ENCODE results near the gene NAIF1.
"Not testable (repeated sequence)": the region's sequence is repeated elsewhere in the genome, so short reads cannot be mapped to it uniquely, and the experiment has no call there.

NAIF1 gene

DNA sequence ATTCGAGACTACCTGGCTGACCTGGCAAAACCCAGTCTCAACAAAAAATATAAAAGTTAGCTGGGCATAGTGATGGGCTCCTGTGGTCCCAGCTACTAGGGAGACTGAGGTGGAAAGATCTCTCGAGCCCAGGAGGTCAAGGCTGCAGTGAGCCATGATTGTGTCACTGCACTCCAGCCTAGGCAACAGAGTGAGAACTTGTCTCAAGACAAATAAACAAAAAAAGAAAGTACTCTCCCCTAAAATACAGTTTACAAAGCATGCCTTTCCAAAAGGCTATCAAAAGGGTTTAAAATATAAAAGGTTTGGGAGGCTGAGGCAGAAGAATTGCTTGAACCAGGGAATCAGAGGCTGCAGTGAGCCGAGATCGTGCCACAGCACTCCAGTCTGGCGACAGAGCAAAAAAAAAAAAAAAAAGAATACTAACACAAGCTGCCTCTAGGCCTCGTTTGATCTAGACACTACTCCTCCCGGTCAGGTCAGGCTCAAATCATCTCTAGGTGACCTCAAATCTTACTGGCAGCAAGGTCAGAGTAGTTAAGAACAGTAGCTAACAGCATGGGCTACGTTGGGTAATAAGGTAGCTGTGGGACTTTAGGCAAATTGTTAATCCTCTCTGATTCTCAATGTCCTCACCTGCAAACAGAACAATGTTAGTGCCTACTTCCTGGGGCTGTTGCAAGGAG is 9.3 kb downstream of the NAIF1 start:
- DNase-seq = no peak

GRCh38 chr9:128056887-128057723 is 10.0 kb downstream of the NAIF1 start:
- no peak for DNase-seq

GRCh38 chr9:128056086-128056485 is 11.0 kb downstream of the NAIF1 start:
- DNase-seq = no peak

DNA sequence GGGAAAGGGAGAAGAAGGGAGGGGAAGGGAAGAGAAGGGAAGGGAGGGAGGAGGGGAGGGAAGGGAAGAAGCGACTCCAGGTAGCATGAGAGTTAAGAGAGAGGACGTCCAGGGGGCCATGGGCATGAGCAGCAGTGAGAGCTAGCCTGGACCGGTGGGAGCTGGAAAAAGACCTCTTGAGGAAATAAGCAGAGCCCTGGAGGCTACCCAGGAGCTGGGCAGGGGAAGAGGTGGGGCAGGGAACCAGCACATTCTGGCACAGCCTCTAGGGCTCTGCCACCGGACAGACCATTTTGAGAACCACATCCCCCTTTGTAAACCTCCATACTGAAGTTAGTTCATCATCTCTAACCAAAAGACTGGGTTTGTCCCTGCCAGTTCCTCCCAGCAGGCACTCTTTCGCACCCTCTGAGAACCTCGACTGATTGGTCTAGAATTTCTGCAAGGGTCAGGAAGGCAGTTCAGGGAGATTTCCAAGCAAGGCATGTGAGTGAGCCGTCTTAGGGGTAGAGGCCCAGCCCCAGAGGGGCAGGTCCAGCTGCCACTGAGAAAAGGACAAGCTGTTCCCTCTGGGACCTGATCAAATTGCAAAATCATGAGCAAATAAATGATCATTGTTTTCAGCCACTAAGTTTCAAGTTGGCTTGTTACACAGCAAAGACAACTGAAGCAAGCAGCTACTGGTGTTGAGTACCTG is 11.6 kb downstream of the NAIF1 start:
- DNase-seq = no peak

DNA sequence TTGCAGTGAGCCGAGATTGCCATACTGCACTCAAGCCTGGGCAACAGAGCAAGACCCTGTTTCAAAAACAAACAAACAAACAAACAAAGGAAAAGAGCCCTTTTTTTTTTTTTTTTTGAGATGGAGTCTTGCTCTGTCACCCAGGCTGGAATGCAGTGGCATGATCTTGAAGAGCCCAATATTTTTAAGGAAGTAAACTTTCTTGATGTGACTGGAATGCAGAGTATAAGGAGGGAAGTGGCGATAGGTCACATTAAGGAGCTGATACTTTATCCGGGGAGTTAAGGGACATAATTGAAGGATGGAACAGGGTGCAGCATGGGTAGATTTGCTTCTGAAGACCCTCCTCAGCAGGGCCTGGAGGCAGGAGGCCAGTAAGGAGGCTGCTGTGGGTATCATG is 13.0 kb downstream of the NAIF1 start:
- no peak for DNase-seq

DNA sequence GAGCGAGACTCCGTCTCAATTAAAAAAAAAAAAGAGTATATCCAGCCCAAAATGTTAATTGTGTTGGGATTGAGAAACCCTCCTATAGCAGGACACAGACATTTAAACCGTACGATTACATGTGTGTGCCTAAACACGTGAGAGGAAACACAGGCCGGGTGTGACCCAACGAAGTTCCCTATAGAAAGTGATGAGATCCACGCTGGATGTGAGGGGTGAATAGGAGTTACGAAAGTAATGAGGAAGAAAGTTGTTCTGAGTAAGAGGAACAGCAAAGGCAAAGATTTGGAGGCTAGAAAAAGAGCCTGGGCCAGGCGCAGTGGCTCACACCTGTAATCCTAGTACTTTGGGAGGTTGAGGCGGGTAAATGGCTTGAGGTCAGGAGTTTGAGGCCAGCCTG is 13.6 kb downstream of the NAIF1 start:
- DNase-seq = no peak

- DNase-seq = peak; percentile 34
These were observed 15.0 kb downstream of the NAIF1 start for GRCh38 chr9:128051932-128052709.

- no peak for DNase-seq
These were observed 17.3 kb downstream of the NAIF1 start for GRCh38 chr9:128049843-128050242.

- DNase-seq = no peak
These were observed 18.5 kb downstream of the NAIF1 start for GRCh38 chr9:128048663-128049062.

DNA sequence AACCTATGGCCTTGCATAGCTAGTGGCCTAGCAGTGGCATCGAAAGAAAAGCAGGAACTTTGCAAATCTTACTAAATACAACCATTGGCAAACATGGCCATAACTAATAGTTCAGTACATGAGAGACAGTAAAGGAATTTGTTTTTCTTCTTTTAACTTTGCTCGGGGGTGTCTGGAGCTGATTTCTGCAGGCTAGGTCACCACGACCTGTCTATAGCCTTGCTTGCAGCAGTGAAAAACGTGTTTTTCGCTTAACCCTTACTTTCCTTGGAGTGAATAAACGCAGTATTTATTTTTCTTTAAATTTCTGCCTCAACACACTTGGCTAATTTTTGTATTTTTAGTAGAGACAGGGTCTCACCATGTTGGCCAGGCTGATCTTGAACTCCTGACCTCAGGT is 19.9 kb downstream of the NAIF1 start:
- no peak for DNase-seq

DNA sequence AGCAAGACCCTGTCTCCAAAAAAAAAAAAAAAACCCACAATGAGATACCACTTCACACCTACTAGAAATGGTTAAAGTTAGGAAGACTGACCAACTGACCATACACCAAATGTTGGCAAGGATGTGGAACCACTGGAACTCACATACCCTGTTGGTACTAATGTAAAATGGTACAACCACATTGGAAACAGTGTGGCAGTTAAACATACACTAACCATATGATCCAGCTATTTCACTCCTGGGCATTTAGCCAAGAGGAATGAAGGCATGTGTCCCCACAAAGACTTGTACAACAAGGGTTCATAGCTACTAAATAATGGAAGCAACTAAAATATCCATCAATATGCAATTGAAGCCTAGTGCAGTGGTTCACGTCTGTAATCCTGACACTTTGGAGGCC is 21.3 kb downstream of the NAIF1 start:
- peak; percentile 51 for DNase-seq

- DNase-seq = not testable (repeated sequence)
These were observed 21.7 kb downstream of the NAIF1 start for GRCh38 chr9:128045409-128045808.

- DNase-seq = no peak
These were observed 23.7 kb downstream of the NAIF1 start for GRCh38 chr9:128043467-128043868.

GRCh38 chr9:128042043-128042442 is 25.1 kb downstream of the NAIF1 start:
- no peak for DNase-seq

DNA sequence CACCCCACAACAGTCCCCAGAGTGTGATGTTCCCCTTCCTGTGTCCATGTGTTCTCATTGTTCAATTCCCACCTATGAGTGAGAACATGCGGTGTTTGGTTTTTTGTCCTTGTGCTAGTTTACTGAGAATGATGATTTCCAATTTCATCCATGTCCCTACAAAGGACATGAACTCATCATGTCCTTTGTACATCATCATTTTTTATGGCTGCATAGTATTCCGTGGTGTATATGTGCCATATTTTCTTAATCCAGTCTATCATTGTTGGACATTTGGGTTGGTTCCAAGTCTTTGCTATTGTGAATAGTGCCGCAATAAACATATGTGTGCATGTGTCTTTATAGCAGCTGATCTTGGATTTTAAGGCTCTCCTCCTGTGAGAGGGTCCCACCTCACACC is 26.3 kb downstream of the NAIF1 start:
- DNase-seq = not testable (repeated sequence)

DNA sequence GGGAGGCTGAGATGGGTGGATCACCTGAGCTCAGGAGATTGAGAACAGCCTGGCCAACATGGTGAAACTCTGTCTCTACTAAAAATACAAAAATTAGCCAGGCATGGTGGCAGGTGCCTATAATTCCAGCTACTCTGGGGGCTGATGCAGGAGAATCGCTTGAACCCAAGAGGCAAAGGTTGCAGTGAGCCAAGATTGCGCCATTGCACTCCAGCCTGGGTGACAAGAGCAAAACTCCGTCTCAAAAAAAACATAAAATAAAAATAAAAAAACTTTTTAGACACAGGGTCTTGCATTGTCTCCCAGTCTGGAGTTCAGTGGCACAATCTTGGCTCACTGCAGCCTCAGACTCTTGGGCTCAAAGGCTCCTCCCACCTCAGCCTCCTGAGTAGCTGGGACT is 30.6 kb downstream of the NAIF1 start:
- not testable (repeated sequence) for DNase-seq

- peak; percentile 92 for DNase-seq
These were observed 32.1 kb downstream of the NAIF1 start for GRCh38 chr9:128034821-128035652.

DNA sequence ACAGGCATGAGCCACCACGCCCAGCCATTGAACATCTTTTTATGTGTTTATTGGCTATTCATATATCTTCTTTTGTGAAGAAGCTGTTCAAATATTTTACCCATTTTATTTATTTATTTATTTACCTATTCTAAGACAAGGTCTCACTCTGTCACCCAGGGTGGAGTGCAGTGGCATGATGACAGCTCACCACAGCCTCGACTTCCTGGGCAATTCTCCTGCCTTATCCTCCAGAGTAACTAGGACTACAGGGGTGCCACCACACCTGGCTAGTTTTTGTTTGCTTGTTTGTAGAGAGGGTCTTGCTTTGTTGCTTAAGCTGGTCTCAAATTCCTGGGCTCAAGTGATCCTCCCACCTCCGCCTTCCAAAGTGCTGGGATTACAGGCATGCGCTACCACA is 33.5 kb downstream of the NAIF1 start:
- no peak for DNase-seq

DNA sequence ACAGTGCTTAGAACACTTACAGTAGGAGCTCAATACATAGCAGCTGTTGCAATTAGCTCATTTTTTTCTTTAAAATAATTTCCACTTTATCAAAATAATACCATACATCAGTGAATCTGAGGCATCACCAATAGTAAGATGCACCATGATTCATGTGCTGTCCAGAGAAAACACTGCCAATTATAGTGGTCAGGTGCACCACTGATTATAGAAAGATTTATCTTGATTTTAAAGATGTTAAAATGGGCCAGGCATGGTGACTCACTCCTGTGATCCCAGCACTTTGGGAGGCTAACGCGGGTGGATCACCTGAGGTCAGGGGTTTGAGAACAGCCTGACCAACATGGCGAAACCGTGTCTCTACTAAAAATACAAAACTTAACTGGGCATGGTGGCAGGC is 39.4 kb downstream of the NAIF1 start:
- no peak for DNase-seq

DNA sequence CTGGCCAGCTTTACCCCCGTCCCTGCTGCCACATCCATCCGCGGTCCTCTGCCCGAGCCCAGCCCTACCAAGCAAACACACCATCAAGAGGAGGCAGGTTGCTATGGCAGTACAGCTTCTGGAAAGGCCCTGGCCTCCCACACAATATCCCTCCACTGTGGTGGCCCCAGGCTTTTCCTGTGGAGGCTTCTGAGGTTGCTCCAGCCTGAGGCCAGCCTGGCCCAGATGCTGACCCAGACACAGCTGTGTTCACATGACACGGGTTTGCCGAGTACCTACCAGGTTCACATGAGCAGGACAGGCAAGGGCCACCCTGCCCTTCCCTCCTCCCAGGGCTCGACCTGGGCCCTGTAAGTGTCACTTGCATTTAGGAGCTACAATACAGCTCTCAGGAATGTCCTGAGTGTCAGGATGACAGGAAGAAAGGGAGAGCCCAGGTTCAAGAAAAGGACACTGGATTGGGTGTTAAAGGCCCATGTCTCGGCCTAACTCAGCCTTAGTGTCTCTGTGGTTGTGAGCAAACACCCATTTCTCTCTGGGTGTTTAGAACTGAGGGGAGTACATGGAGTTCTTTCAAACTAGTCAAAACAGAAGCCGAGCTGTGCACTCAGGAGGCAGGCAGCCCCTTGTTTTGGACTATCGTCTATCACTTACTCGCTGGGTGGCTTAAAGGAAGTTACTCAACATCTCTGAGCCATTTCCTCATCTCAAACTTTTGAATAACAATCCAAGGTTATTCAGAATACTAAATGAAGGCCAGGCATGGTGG is 40.2 kb downstream of the NAIF1 start:
- no peak for DNase-seq

DNA sequence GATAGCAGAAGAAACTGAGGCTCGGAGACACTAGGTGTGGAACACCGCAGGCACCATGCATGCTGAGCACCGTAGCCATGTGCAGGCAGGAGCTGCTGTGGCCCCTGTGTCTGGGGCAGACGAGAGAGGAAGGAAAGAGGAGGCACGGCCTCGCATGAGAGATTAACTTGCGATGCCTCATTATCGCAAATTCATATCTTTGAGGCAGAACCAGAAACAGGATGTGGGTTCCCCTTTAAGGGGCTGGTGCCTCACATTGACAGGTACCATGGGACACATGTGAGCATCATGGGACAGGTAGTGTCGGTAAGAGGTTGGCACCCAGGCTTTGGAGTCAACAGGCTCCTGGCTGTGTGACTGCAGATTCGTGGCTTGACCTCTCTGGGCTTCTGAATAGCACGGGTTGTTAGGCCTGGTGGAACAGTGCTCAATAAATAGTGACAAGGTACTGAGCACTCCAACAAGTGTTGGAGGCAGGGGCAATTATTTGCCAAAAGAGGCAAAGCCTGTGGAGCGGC is 40.8 kb downstream of the NAIF1 start:
- DNase-seq = no peak

Data from NCI-H2171 treated with DMSO at 0.1 percent for 48 hours (cell line).